DOHH2 (cell line): ENCODE measurements around the gene IYD.
A peak's percentile ranks its signal among the peaks of the same experiment; 100 is the strongest.

ENCODE experiments used
- H3F3A ChIP-seq: fragments of 200-600 bp; sonication (generic), shearing (Covaris generic); 2 replicates; pipeline ENCODE4 v1.6.0; 2016; ENCODE audit warnings: antibody characterized with exemption, mild to moderate bottlenecking; ENCODE audit not compliant: control insufficient read depth, insufficient read depth
- H3K27ac ChIP-seq: fragments of 200-600 bp; sonication (generic); 2 replicates; pipeline ENCODE4 v1.5.1; 2014; ENCODE audit warnings: low read depth, mild to moderate bottlenecking, low read length, moderate library complexity
- H3K27me3 ChIP-seq: fragments of 200-600 bp; sonication (generic); 2 replicates; pipeline ENCODE4 v1.6.1; 2014; ENCODE audit warnings: mild to moderate bottlenecking, low read length, mixed read lengths; ENCODE audit not compliant: control insufficient read depth
- H3K36me3 ChIP-seq: fragments of 200-600 bp; sonication (generic); 2 replicates; pipeline ENCODE4 v1.6.1; 2014; ENCODE audit warnings: mild to moderate bottlenecking, low read length, moderate library complexity, mixed read lengths; ENCODE audit not compliant: control insufficient read depth
- H3K4me1 ChIP-seq: fragments of 200-600 bp; sonication (generic); 2 replicates; pipeline ENCODE4 v1.6.1; 2014; ENCODE audit warnings: mild to moderate bottlenecking, low read length, mixed read lengths; ENCODE audit not compliant: control insufficient read depth
- H3K4me2 ChIP-seq: fragments of 200-600 bp; sonication (generic); 2 replicates; pipeline ENCODE4 v1.6.0; 2014; ENCODE audit warnings: mild to moderate bottlenecking, low read length, moderate library complexity
- H3K4me3 ChIP-seq: fragments of 200-600 bp; sonication (generic); 2 replicates; pipeline ENCODE4 v1.5.1; 2014; ENCODE audit warnings: mild to moderate bottlenecking, low read length, mixed read lengths
- H3K79me2 ChIP-seq: fragments of 200-600 bp; sonication (generic); 2 replicates; pipeline ENCODE4 v1.6.1; 2014; ENCODE audit warnings: mild to moderate bottlenecking, low read length, mixed read lengths; ENCODE audit not compliant: control insufficient read depth
- H3K9me2 ChIP-seq: fragments of 200-600 bp; sonication (generic); replicated peaks from 2 replicates; pipeline ENCODE4 v1.6.1; 2014; ENCODE audit warnings: mild to moderate bottlenecking, low read length, mixed read lengths; ENCODE audit not compliant: control insufficient read depth
- H3K9me3 ChIP-seq: fragments of 200-600 bp; sonication (generic); 2 replicates; pipeline ENCODE4 v1.6.1; 2014; ENCODE audit warnings: antibody characterized with exemption, low read length, mixed read lengths; ENCODE audit not compliant: control insufficient read depth, insufficient read depth
- H4K20me1 ChIP-seq: fragments of 200-600 bp; sonication (generic); 2 replicates; pipeline ENCODE4 v1.6.0; 2014; ENCODE audit warnings: low read depth, mild to moderate bottlenecking, antibody characterized with exemption, low read length, moderate library complexity; ENCODE audit not compliant: control insufficient read depth, insufficient read depth
- EZH2phosphoT487 ChIP-seq: fragments of 200-600 bp; sonication (generic); IDR thresholded peaks from 2 replicates; pipeline ENCODE4 v1.6.1; 2017; ENCODE audit warnings: borderline replicate concordance, mild to moderate bottlenecking, antibody characterized with exemption, low read length, moderate library complexity, mixed read lengths
- TF ChIP-seq, protein P1 (sequence below): fragments of 200-600 bp; sonication (generic); IDR thresholded peaks from one replicate; pipeline ENCODE4 v1.5.1; 2014; ENCODE audit warnings: antibody characterized with exemption, mild to moderate bottlenecking, low read depth, low read length; ENCODE audit not compliant: poor library complexity, severe bottlenecking

Gene IYD

DNA sequence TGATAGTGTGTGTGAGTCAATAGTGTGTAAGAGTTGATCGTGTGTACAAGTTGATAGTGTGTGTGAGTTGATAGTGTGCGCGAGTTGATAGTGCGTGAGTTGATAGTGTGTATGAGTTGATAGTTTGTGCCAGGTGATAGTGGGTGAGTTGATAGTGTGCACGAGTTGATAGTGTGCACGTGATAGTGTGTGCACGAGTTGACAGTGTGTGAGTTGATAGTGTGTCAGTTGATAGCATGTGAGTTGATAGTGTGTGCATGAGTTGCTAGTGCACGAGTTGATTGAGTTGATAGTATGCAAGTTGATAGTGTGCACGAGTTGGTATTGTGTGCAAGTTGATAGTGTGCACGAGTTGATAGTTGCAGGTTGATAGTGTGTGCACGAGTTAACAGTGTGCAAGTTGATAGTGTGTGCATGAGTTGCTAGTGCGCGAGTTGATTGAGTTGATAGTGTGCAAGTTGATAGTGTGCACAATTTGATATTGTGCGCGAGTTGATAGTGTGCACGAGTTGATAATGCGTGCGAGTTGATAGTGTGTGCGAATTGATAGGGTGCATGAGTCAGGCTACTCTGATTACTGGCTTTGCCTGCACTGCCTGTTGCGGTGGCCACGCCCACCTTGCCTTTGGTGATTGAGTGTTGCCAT, 35.8 kb upstream of the IYD start:
- peaks cover 4% of the 10 kb centered on the region; the same call in 1 of the 2 replicates for H3K4me1 ChIP-seq
- H3F3A ChIP-seq = no peaks in the 10 kb centered on the region
- no peaks in the 10 kb centered on the region for H3K36me3 ChIP-seq
- H4K20me1 ChIP-seq = no peaks in the 10 kb centered on the region
- no peak overlapping the region for H3K4me3 ChIP-seq
- no peaks in the 10 kb centered on the region for H3K79me2 ChIP-seq
- no peaks in the 10 kb centered on the region for H3K9me2 ChIP-seq
- no peak overlapping the region for H3K4me2 ChIP-seq
- no peak overlapping the region for H3K27ac ChIP-seq
- H3K9me3 ChIP-seq = no peaks in the 10 kb centered on the region
- TF ChIP-seq, protein P1, sequence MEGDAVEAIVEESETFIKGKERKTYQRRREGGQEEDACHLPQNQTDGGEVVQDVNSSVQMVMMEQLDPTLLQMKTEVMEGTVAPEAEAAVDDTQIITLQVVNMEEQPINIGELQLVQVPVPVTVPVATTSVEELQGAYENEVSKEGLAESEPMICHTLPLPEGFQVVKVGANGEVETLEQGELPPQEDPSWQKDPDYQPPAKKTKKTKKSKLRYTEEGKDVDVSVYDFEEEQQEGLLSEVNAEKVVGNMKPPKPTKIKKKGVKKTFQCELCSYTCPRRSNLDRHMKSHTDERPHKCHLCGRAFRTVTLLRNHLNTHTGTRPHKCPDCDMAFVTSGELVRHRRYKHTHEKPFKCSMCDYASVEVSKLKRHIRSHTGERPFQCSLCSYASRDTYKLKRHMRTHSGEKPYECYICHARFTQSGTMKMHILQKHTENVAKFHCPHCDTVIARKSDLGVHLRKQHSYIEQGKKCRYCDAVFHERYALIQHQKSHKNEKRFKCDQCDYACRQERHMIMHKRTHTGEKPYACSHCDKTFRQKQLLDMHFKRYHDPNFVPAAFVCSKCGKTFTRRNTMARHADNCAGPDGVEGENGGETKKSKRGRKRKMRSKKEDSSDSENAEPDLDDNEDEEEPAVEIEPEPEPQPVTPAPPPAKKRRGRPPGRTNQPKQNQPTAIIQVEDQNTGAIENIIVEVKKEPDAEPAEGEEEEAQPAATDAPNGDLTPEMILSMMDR = no peak
- no peak for TF ChIP-seq EZH2phosphoT487
- H3K27me3 ChIP-seq = 0 out of 2 replicates have a peak, but pooled peaks cover 4% of the 10 kb centered on the region

DNA sequence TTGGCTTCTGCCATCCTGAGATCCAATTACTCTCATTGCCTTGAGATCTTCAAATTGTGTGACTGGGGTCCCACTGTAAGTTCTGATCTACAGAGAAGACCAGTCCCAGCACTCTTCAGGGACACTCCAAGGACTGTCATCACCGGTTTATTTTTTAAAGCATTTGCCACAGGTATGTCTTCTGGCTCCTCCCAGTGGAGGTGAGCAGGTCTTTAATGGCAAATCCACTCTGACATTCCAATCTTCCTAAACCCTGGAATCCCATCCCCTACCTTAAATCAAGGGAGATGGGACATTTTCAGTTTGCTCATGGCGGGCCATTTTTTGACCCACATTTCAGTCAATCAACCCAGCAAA, 35.2 kb upstream of the IYD start:
- Histone ChIP-seq H3F3A (no peaks in the 10 kb centered on the region), H3K79me2 (no peaks in the 10 kb centered on the region), H3K4me2 (no peak overlapping the region), H3K27me3 (0 out of 2 replicates have a peak, but pooled peaks cover 4% of the 10 kb centered on the region), H3K27ac (no peak overlapping the region), H4K20me1 (no peaks in the 10 kb centered on the region), H3K9me2 (no peaks in the 10 kb centered on the region), H3K36me3 (no peaks in the 10 kb centered on the region), H3K4me1 (peaks cover 4% of the 10 kb centered on the region; the same call in 1 of the 2 replicates), H3K4me3 (no peak overlapping the region), H3K9me3 (no peaks in the 10 kb centered on the region)
- TF ChIP-seq, protein P1 = no peak
- no peak for TF ChIP-seq EZH2phosphoT487

DNA sequence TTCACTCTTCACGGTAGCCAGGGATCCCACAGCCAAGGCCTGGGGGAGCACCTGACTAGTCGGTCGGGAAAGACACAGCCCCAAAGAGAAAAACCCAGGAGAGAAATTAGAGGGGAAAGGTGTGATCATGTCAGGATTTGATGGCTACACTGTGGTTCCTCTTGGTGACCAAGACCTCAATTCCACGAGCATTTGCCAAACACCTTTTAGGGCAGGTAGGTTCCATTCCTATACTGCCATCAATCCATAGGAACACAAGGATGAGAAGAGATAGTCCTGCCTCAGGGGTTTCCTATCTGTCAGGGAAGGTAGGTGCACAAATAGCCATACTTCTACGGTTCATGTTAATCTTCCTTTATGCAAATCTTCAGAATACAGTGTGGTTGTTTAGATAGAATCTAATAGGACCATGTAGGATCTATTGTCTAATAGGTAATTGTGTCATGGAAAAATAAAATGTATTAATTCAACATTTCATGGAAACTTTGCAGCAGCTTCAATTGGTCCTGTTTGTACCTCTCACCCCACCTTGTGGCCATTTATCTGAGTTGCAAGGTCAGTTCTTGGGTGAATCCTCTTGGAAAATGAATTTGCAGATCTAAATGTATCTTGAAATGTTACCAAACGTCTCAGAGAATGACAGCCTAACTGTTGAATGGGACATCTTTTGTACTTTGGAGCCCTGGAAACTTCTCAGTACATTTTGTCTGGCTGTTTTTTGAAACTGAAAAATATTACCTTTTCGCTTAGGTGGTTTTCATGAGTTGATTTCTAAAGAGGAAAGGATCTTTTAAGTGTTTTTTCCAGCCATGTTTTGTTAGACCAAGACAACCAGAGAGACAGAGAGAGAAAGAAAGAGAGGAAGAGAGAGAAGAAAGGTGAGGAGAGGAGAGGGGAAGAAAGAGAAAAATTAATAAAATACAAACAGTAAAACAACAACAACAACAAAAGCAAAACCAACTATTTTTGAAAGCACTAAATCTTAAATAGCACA, 33.7 kb upstream of the IYD start:
- TF ChIP-seq, protein P1 = peak; percentile 91
- no peak for TF ChIP-seq EZH2phosphoT487
- Histone ChIP-seq H4K20me1 (no peaks in the 10 kb centered on the region), H3F3A (no peaks in the 10 kb centered on the region), H3K4me3 (no peak overlapping the region), H3K79me2 (no peaks in the 10 kb centered on the region), H3K4me2 (no peak overlapping the region), H3K4me1 (peaks cover 4% of the 10 kb centered on the region; the same call in 1 of the 2 replicates), H3K36me3 (no peaks in the 10 kb centered on the region), H3K9me3 (no peaks in the 10 kb centered on the region), H3K27me3 (0 out of 2 replicates have a peak, but pooled peaks cover 4% of the 10 kb centered on the region), H3K9me2 (no peaks in the 10 kb centered on the region), H3K27ac (no peak overlapping the region)
